GM10266 (cell line): ENCODE results near the gene FAM13C.
"Not testable (repeated sequence)": the region's sequence is repeated elsewhere in the genome, so short reads cannot be mapped to it uniquely, and the experiment has no call there.

Experiments
- DNase-seq: peaks from one replicate; pipeline ENCODE4 v3.0.0; 2012; ENCODE audit errors: extremely low spot score
- TF ChIP-seq, protein P1 (sequence below): IDR thresholded peaks from 2 replicates; pipeline ENCODE4 v1.5.1; 2012; ENCODE audit warnings: mild to moderate bottlenecking, low read depth; ENCODE audit not compliant: control insufficient read depth, insufficient read depth; ENCODE audit errors: missing control alignments

FAM13C gene

DNA sequence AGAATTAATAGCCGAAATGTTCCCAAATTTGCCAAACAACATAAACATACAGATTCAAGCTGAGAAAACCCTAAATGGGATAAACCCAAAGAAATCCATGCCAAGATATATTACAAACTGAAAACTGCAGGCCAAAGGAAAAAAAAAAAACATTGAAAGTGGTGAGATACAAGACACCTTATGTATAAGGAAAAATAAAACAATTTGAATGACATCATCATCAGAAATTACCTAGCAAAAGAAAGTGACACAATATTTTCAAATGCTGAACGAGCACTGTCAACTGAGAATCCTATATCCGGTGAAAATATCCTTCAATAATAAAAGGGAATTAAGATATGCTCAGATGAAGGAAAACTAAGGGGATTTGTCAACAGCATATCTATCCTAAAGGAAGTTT, 119.4 kb downstream of the FAM13C start:
- DNase-seq, result no peak
- TF ChIP-seq, protein P1, sequence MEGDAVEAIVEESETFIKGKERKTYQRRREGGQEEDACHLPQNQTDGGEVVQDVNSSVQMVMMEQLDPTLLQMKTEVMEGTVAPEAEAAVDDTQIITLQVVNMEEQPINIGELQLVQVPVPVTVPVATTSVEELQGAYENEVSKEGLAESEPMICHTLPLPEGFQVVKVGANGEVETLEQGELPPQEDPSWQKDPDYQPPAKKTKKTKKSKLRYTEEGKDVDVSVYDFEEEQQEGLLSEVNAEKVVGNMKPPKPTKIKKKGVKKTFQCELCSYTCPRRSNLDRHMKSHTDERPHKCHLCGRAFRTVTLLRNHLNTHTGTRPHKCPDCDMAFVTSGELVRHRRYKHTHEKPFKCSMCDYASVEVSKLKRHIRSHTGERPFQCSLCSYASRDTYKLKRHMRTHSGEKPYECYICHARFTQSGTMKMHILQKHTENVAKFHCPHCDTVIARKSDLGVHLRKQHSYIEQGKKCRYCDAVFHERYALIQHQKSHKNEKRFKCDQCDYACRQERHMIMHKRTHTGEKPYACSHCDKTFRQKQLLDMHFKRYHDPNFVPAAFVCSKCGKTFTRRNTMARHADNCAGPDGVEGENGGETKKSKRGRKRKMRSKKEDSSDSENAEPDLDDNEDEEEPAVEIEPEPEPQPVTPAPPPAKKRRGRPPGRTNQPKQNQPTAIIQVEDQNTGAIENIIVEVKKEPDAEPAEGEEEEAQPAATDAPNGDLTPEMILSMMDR, result no peak

DNA sequence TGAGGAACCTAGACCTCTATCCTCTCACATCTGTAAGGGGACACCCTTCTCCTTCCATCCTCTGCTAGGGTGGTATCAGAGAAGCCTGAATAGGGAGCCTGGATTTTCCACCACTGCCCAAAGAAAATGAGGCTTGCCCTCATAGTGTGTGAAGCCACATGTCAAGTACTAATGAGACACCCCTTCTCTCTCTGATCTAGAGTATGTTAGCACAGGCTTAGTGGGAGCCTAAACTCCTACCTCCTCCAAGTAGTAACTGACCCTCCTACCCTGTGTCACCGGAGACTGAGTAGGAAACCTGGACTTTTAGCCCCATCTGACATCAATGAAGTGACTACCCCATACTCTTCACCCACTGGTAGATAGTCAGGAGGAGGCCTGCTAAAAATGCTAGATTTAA, 120.3 kb downstream of the FAM13C start:
- TF ChIP-seq, protein P1, result no peak
- DNase-seq, result no peak

DNA sequence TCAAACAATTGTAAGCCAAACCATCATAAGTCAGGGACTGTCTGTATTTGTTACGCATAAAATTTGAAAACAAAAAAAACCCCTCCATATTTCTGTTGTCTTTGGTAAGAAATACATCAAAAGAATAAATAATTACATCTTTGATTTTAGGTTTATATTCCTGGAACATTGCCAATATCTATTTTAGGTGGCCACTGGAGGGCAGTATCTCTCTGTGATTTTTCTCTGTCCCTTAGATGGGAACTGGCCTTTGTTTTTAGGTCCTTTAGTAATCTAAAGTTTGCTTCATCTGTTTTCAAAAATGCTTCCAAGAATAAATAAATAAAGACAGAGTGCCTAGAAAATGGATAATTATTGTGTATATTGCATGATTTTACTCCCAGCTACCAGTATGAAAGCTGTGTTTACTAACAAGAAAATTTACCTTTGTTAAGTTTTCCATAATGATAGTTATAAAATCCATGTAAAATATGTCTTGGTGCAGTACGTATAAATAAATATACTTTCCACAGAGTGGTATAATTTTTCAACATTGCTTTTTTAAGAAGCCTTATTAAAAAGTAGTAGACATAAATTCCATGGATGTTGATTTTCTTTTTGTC, 121.7 kb downstream of the FAM13C start:
- TF ChIP-seq, protein P1, result peak; percentile 43
- DNase-seq, result peak; percentile 12

DNA sequence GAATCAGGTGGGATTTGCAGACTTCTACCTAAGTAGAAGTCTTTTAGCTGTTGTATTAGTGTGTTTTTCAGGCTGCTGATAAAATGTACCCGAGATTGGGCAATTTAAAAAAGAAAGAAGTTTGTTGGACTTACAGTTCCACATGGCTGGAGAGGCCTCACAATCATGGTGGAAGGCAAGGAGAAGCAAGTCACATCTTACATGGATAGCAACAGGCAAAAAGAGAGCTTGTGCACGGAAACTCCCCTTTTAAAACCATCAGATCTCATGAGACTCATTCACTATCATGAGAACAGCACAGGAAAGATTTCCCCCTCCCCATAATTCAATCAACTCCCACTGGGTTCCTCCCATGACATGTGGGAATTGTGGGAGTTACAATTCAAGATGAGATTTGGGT, 123.2 kb downstream of the FAM13C start:
- DNase-seq, result not testable (repeated sequence)

DNA sequence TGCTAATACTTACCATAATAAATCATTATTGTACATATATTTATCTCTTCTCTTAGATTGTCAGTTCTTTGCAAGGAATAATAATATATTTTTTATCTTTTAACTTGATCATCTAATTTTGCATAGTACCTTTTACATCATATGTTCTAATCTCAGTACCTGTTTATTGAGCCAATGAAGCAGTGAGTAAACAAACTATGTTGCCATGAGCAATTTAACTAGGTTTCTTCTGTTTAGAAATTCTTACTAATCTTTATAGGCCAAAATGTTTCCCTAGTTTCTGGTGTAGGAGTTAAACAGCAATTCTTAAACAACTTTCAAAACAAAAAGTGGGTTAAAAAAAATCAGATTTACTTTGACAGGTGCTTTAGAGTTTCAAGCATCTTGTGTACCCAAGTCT, 124.6 kb downstream of the FAM13C start:
- TF ChIP-seq, protein P1, result no peak
- DNase-seq, result no peak

DNA sequence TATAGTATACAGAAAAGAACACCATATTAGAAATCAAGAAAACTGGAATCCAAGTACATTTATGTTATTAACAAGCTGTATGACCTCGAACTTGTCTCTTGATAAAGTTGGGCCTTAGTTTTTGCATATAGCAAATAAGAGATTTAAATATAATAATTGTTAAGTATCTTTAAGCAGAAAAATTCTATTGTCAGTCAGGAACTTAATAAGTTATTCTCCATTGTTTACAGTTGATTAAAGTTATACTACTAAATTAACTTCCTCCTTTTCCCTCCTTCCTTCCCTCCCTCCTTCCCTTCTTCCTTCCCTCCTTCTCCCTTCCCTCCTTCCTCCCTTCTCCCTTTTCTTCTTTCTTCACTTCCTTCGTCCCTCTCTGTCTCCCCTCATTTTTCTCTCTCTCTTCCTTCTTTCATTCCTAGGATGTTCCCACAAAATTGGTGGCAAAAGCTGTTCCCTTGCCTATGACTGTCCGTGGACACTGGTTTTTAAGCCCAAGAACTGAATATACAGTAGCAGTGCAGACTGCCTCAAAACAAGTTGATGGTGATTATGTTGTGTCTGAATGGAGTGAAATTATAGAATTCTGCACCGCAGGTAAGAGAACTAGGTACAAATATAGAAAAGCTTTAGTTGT, 126.2 kb downstream of the FAM13C start:
- DNase-seq, result no peak
- TF ChIP-seq, protein P1, result no peak

DNA sequence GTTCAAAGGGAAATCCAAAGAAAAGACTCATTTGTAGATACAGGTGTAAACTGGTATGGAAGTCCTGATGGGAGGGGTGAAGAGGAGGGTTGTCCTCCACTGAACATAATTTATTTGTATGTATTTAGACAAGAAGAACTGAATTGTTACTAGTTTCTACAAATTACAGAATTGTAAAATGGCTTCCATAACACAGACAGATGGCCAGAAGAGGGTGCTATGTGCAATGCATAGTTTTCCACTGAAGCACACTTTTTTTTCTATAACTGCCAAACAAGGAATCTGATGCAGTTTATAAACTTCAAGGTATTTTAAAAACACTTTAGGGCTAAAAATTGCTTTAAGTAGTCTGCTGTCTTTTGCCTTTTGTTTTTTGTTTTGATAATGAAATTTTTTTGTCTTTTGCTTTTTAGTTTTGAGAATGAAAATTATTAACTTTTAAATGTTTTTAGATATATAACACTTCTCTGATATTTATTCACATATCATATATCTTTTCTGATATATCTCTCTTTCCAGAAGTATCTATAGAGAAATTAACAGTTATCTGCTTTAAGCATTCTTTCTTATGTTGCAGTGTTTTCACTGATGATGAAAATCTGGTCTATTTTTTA, 127.4 kb downstream of the FAM13C start:
- no peak for DNase-seq
- TF ChIP-seq, protein P1, result peak; percentile 58
